HG02798 (cell line): ENCODE results near the gene TFDP1.

ENCODE experiments used
- ATAC-seq: cut with Tn5 transposase; IDR thresholded peaks from one replicate; pipeline ENCODE4 v1.9.1; 2021; ENCODE audit warnings: mild to moderate bottlenecking; ENCODE audit not compliant: unreplicated experiment, poor library complexity

Gene TFDP1

GRCh38 chr13:113644800-113645199 lies 60.2 kb downstream of the TFDP1 start:
- ATAC-seq, result no peak

GRCh38 chr13:113645329-113645728 lies 60.8 kb downstream of the TFDP1 start:
- ATAC-seq, result no peak

DNA sequence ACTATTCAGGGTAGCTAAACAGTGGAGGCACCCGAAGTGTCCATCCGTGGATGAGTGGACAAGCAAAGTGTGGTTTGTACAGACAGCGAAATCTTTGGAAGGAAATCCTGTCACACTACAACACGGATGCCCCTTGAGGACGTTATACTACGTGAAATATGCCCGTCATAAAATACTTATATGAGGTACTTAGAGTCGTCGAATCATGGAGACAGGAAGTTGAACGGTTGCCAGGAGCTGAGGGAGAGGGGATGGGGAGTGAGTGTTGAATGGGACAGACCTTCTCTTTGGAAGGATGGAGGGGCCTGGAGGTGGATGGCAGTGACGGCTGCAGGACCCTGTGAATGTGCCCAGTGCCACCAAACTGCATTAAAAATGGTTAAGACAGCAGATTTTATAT lies 61.8 kb downstream of the TFDP1 start:
- no peak for ATAC-seq

DNA sequence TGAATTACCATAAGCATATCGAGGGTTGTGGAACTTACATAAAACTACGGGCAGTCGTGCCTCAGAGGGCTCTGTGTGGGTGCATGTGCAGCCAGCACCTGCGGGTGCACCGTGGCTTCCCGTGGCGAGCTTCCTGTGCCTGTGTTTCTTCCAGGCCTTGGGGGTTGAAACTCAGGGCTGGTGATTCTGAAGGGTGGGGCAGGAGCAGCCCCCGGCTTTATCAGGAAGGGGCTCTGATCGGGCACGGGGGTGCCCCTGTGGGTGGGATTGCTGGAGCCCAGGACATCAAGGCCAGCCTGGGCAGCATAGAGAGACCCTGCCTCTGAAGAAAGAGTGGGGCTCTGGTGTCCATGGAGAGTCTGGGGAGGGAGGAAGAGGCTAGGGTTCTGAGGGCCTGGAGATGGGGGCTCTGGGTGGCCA lies 62.4 kb downstream of the TFDP1 start:
- ATAC-seq, result no peak

DNA sequence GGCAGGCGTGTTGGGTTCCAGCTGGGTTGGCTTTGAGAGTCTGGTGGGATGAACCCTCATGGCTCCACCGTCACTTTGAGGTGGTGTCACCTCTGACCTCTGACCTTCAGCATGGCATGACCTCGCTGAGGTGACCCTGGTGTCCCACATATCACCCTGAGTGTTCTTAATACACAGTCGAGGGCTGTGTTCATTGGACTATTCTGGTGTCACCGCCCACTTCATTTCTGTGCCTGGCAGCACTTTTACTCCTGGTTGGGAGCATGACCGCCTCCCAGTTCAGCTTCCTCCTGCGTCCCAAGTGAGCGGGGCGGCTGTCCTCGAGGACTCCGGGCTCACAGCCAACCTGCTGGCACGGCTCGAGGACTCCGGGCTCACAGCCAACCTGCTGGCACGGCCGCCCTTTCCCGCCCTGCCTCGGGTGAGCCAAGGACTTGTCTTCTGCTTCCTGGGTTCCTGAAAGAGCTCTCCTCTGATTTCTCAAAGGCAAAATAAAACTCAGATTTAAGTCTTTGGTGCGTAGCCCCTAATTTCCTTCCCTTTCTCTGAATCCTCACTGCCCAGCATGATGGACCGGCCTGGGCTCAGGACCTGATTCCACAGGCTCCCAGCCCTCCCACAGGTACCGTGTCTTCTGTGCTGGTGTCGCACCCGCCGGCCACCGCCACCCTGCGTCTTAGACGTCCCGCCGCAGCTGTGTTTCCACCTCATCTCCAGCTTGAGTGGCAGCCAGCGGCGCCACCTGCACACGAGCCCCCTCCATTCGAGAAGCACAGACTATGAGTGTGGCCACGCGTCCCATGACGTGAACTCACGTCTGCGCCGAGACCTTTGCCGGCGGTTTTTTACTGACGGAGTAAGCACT lies 63.0 kb downstream of the TFDP1 start:
- ATAC-seq, result no peak

DNA sequence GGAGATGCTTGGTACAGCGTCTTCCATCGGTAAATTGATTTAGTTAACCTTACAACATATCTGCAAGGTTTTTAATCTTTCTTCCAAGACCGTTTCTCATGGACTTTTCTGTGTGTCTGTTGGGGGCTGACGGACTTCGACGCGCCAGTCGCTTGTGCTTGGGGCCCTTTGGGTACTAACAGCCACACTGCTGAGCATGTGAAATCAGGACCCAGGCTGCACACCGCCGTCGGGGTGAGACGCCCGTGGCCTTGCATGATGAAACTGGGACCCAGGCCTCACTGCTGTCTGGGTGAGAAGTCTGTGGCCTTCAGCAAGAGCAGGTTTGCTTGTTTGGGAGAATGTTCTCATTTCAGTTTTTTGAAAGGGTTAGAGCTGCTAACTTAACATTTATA lies 63.7 kb downstream of the TFDP1 start:
- ATAC-seq, result no peak

- no peak for ATAC-seq
Measured at GRCh38 chr13:113649212-113649611, 64.7 kb downstream of the TFDP1 start.

GRCh38 chr13:113650275-113650674 lies 65.7 kb downstream of the TFDP1 start:
- ATAC-seq, result no peak

- no peak for ATAC-seq
Measured at GRCh38 chr13:113650731-113651148, 66.2 kb downstream of the TFDP1 start.

GRCh38 chr13:113651511-113652403 lies 67.2 kb downstream of the TFDP1 start:
- ATAC-seq, result no peak

DNA sequence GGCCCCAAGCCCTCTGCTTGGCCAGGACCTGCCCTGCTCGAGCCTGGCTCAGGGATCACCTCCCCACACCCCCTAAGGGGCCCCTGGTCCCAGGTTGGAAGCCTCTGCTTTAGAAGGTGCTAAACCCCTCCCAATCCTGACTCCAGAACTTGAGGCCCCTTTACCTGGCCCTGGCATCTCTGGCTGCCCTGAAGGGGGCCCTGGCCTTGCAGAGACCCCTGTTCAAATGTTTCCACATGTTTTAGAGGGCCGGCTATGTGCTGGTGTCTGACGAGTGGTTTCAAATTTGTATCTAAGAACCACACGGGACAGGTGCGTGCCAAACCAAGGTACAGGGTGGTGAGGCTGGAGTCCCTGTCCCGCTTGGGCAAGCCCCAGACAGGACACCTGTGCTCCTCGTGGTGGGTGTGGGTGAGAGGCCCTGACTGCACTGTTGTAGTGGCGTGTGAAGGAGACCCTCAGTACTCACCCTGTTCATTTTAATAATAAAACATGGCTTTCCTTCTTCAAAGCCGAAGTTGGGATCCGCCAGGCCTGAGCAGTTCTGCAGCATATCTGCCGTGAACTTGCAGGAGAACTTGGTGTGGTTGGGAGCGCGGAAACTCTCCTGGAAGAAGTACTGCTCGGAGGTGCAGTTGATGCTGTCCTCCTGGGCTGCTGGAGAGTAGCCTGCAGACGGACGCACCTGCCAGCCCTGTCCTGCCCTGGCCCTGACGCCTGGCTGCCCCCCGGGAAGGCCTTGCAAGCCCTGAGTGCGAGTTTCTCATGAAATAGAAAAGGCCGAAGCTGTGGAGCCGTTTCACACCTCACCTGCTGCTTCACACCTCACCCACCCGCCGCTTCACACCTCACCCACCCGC lies 68.1 kb downstream of the TFDP1 start:
- no peak for ATAC-seq

GRCh38 chr13:113653264-113654174 lies 69.0 kb downstream of the TFDP1 start:
- ATAC-seq, result no peak

DNA sequence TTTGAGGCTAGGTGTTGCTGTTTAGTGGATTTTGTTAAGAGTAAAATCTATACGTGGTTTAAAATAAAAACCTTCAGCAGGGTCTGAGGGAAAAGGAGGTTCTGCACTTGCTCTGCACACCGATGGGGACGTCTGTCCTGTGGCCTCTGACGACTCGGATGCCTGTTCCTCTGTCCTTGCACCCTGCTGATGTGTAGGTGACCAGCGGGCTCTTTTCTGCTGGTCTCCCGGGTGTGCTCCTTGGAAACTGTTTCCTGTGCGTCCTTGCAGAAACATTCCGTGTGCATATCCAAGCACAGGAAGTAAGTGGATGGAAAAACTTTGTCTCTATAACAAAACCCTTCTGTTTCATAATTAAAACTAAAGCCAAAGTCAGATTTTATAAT lies 69.6 kb downstream of the TFDP1 start:
- ATAC-seq, result no peak

- no peak for ATAC-seq
Measured at GRCh38 chr13:113654591-113655345, 70.2 kb downstream of the TFDP1 start.

- ATAC-seq, result no peak
Measured at GRCh38 chr13:113655346-113656002, 70.9 kb downstream of the TFDP1 start.

- no peak for ATAC-seq
Measured at GRCh38 chr13:113656003-113656588, 71.5 kb downstream of the TFDP1 start.

DNA sequence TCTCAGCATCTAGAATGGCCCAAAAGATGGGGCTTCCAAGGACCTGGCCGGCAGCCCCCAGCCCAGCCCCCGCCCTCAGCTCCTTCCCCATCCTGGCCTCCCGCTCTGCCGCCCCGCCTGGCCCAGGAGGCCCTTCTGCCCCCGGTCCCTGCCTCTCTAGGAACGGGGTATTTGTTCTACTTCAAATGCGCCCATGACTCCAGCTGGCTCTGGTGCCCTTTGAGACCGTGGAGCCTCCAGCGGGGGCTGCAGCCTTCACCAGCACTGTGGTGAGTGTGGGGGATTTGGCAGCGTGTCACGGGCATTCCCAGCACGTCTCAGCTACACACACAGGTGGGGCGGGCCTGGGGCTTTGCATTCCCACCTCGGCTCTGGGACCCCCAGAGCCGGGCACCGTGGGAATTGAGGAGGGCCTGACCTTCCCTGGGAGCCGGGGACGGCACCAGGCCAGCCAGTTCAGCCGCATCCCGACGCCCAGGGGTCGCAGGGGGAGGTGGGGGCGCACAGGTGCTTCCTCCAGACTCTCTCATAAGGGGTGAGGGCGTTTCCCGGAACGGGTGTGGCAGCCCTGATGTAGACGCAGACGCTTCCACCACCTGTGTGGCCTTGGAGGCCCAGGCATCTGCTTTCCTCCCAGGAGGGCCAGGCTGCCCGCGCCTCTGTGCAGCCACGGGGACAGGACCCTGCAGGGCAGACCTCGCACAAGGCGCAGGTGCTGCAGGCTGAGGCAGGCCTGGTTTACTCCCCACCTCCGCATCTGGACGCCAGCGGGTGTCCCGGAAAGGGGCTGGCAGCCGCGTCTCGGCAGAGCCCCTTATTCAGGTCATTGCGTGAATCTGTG lies 72.5 kb downstream of the TFDP1 start:
- no peak for ATAC-seq
